SU-DHL-6 (cell line): Measurements from ENCODE around the gene PDZD7.

ENCODE experiments used
- EZH2phosphoT487 ChIP-seq: fragments of 200-600 bp; sonication (generic), shearing (Covaris generic); conservative IDR thresholded peaks from 2 replicates; pipeline ENCODE4 v1.6.1; 2018; ENCODE audit warnings: mild to moderate bottlenecking, antibody characterized with exemption, low read length, moderate library complexity, mixed read lengths
- TF ChIP-seq, protein P1 (sequence below): fragments of 200-600 bp; sonication (generic); IDR thresholded peaks from one replicate; pipeline ENCODE4 v1.5.1; 2017; ENCODE audit warnings: antibody characterized with exemption, mild to moderate bottlenecking, low read length, moderate library complexity; ENCODE audit not compliant: insufficient read depth, poor library complexity, severe bottlenecking

DNA sequence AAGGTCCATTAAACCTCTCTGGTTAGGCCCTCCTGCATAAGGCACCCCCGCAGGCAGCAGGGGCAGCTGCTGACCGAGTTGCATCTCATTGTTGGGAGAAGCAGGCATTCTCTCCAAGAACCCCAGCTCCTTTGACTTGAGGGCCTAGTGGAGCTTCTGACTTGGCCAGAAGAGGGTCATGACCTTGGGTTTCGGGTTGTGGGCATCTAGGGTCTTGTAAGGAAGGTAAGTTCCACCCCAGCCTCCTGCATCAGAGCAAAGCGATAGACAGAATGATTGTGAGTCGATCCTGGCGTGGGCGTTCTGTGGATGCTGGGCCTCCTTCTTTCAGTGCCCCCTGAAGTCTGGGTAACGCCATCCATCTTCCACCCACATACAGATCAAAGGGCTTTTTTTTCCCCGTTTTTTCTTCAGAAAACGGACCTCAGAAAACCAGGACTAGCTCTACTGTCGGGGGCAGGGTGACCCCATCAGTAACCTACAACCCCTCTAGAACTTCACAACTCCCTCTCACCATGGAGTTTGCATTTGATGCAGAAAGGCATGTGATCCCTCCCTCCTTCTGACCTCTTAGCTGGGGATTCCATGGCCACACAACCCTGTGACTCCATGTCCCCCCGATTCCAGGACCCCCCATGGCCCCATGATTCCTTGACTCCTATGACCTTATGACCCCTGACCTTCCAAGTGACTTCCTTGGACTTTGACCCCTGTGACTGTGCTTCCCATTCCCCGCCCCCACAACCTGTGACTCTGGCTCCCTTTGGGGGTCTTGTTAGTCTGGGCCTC, 58.6 kb downstream of the PDZD7 start:
- TF ChIP-seq, protein P1, sequence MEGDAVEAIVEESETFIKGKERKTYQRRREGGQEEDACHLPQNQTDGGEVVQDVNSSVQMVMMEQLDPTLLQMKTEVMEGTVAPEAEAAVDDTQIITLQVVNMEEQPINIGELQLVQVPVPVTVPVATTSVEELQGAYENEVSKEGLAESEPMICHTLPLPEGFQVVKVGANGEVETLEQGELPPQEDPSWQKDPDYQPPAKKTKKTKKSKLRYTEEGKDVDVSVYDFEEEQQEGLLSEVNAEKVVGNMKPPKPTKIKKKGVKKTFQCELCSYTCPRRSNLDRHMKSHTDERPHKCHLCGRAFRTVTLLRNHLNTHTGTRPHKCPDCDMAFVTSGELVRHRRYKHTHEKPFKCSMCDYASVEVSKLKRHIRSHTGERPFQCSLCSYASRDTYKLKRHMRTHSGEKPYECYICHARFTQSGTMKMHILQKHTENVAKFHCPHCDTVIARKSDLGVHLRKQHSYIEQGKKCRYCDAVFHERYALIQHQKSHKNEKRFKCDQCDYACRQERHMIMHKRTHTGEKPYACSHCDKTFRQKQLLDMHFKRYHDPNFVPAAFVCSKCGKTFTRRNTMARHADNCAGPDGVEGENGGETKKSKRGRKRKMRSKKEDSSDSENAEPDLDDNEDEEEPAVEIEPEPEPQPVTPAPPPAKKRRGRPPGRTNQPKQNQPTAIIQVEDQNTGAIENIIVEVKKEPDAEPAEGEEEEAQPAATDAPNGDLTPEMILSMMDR = no peak
- no peak for TF ChIP-seq EZH2phosphoT487
